IMR-90 (cell line): ENCODE data around the gene THSD7B. TPM values are rescaled to one million over a fixed set of nuclear protein-coding genes. Genes with fewer than 3 reads are reported as not detected.

Experiments
- ATAC-seq: fragments of 200-7000 bp; cut with Tn5 transposase; 2 replicates; pipeline ENCODE4 v1.9.1; 2020; ENCODE audit warnings: low read depth, mild to moderate bottlenecking, moderate library complexity
- BruUV-seq: library from RNA; stranded (reverse); fragments of 400-500 nt; replicated peaks from 2 replicates; lab custom pipeline; 2021; lab: Mats Ljungman, UMichigan
- CTCF ChIA-PET: fragments of 300-600 bp; formaldehyde crosslinking; extraction: SDS; loops from one replicate; lab custom pipeline; 2021; ENCODE audit warnings: antibody characterized with exemption; lab: Yijun Ruan, JAX
- POLR2A ChIA-PET: fragments of 300-600 bp; sonication (Branson Sonifier 250); formaldehyde crosslinking; loops from one replicate; lab custom pipeline; 2022; ENCODE audit warnings: antibody characterized with exemption; ENCODE audit not compliant: unreplicated experiment; lab: Charles Lee
- DNase-seq: peaks from one replicate; pipeline ENCODE4 v3.0.0; 2013
- H2AFZ ChIP-seq: replicated peaks from 2 replicates; pipeline ENCODE3; 2013; ENCODE audit warnings: low read length, mild to moderate bottlenecking; ENCODE audit not compliant: poor library complexity
- H2AK5ac ChIP-seq: 2 replicates; pipeline ENCODE4 v1.6.1; 2013; ENCODE audit warnings: low read depth, low read length, inconsistent platforms
- H2AK9ac ChIP-seq: replicated peaks from 2 replicates; pipeline ENCODE3; 2013; ENCODE audit warnings: mild to moderate bottlenecking, low read depth, low read length, moderate library complexity; ENCODE audit not compliant: poor library complexity
- H2BK120ac ChIP-seq: 2 replicates; pipeline ENCODE4 v1.6.1; 2013; ENCODE audit warnings: low read depth, low read length, inconsistent platforms
- H2BK15ac ChIP-seq: 3 replicates; pipeline ENCODE4 v1.6.1; 2013; ENCODE audit warnings: low read depth, low read length, inconsistent platforms
- H2BK20ac ChIP-seq: 2 replicates; pipeline ENCODE4 v1.6.1; 2013; ENCODE audit warnings: low read depth, mild to moderate bottlenecking, inconsistent platforms, low read length, moderate library complexity
- H2BK5ac ChIP-seq: 2 replicates; pipeline ENCODE4 v1.6.1; 2013; ENCODE audit warnings: mild to moderate bottlenecking, low read depth, low read length, inconsistent platforms; ENCODE audit not compliant: poor library complexity, severe bottlenecking
- H3K14ac ChIP-seq: replicated peaks from 2 replicates; pipeline ENCODE4 v1.6.1; 2013; ENCODE audit warnings: low read depth, low read length, inconsistent platforms
- H3K18ac ChIP-seq: 2 replicates; pipeline ENCODE4 v1.6.1; 2013; ENCODE audit warnings: low read depth, low read length, control low read depth
- H3K23ac ChIP-seq: 2 replicates; pipeline ENCODE4 v1.6.1; 2013; ENCODE audit warnings: low read depth, low read length, inconsistent platforms
- H3K27ac ChIP-seq: 2 replicates; pipeline ENCODE4 v1.5.1; 2013; ENCODE audit warnings: mild to moderate bottlenecking, control low read depth, low read length; ENCODE audit not compliant: insufficient read depth
- H3K27me3 ChIP-seq: 2 replicates; pipeline ENCODE4 v1.6.1; 2013; ENCODE audit warnings: low read length; ENCODE audit not compliant: control insufficient read depth, insufficient read depth
- H3K36me3 ChIP-seq: 2 replicates; pipeline ENCODE4 v1.6.1; 2013; ENCODE audit warnings: low read length, mixed read lengths; ENCODE audit not compliant: control insufficient read depth, insufficient read depth
- H3K4ac ChIP-seq: 2 replicates; pipeline ENCODE4 v1.6.1; 2013; ENCODE audit warnings: low read depth, low read length, inconsistent platforms
- H3K4me1 ChIP-seq: 2 replicates; pipeline ENCODE4 v1.6.1; 2013; ENCODE audit warnings: low read length, mixed read lengths; ENCODE audit not compliant: control insufficient read depth, insufficient read depth
- H3K4me2 ChIP-seq: 2 replicates; pipeline ENCODE4 v1.6.1; 2013; ENCODE audit warnings: low read depth, mild to moderate bottlenecking, control low read depth, low read length, moderate library complexity
- H3K4me3 ChIP-seq: 2 replicates; pipeline ENCODE4 v1.5.1; 2013; ENCODE audit warnings: low read depth, mild to moderate bottlenecking, control low read depth, low read length, moderate library complexity; ENCODE audit not compliant: insufficient read depth
- H3K56ac ChIP-seq: 2 replicates; pipeline ENCODE4 v1.6.1; 2013; ENCODE audit warnings: low read length, inconsistent platforms; ENCODE audit not compliant: insufficient read depth; ENCODE audit errors: extremely low read depth
- H3K79me1 ChIP-seq, 2 experiments: 2 replicates each; pipeline ENCODE4 v1.6.1; 2013; ENCODE audit warnings: low read length in 2 of 2, inconsistent platforms in 1 of 2, low read depth in 1 of 2
- H3K9ac ChIP-seq: 2 replicates; pipeline ENCODE4 v1.6.1; 2013; ENCODE audit warnings: low read depth, low read length, control low read depth
- H3K9me1 ChIP-seq: 2 replicates; pipeline ENCODE4 v1.6.1; 2013; ENCODE audit warnings: low read length, inconsistent platforms; ENCODE audit not compliant: insufficient read depth
- H3K9me3 ChIP-seq: 2 replicates; pipeline ENCODE4 v1.6.1; 2013; ENCODE audit warnings: low read length; ENCODE audit not compliant: control insufficient read depth, insufficient read depth
- H4K20me1 ChIP-seq: 2 replicates; pipeline ENCODE4 v1.6.1; 2013; ENCODE audit warnings: low read length, inconsistent platforms; ENCODE audit not compliant: insufficient read depth
- H4K5ac ChIP-seq: 2 replicates; pipeline ENCODE4 v1.6.1; 2013; ENCODE audit warnings: mild to moderate bottlenecking, low read depth, low read length, control low read depth
- H4K8ac ChIP-seq, 2 experiments: 2 replicates each; pipeline ENCODE4 v1.6.1; 2013; ENCODE audit warnings: low read depth in 2 of 2, low read length in 2 of 2, control low read depth in 1 of 2, inconsistent platforms in 1 of 2
- H4K91ac ChIP-seq: 2 replicates; pipeline ENCODE4 v1.6.1; 2013; ENCODE audit warnings: low read depth, low read length, inconsistent platforms; ENCODE audit not compliant: insufficient read depth
- BHLHE40 ChIP-seq: fragments of 150-350 bp; IDR thresholded peaks from 2 replicates; pipeline ENCODE4 v1.6.1; 2016; ENCODE audit warnings: mild to moderate bottlenecking, low read depth, low read length
- CEBPB ChIP-seq: IDR thresholded peaks from 2 replicates; pipeline ENCODE4 v1.6.1; 2012; ENCODE audit warnings: low read depth, low read length, improper control_type of control experiment
- CHD1 ChIP-seq: IDR thresholded peaks from 2 replicates; pipeline ENCODE4 v1.6.1; 2012; ENCODE audit warnings: low read depth, low read length, improper control_type of control experiment
- FOS ChIP-seq: fragments of 150-350 bp; IDR thresholded peaks from 2 replicates; pipeline ENCODE4 v1.6.1; 2016; ENCODE audit warnings: low read depth, low read length
- MAFK ChIP-seq: IDR thresholded peaks from 2 replicates; pipeline ENCODE4 v1.6.1; 2012; ENCODE audit warnings: low read depth, low read length, improper control_type of control experiment
- MAZ ChIP-seq: IDR thresholded peaks from 2 replicates; pipeline ENCODE4 v1.6.1; 2012; ENCODE audit warnings: low read depth, mild to moderate bottlenecking, low read length, improper control_type of control experiment, moderate library complexity, borderline replicate concordance
- MXI1 ChIP-seq: IDR thresholded peaks from 2 replicates; pipeline ENCODE4 v1.6.1; 2012; ENCODE audit warnings: low read depth, mild to moderate bottlenecking, low read length, moderate library complexity, borderline replicate concordance
- NFE2L2 ChIP-seq: fragments of 150-350 bp; IDR thresholded peaks from 2 replicates; pipeline ENCODE4 v1.6.1; 2016; ENCODE audit warnings: low read depth, mild to moderate bottlenecking, low read length
- POLR2A ChIP-seq: IDR thresholded peaks from 2 replicates; pipeline ENCODE4 v1.6.1; 2012; ENCODE audit warnings: mild to moderate bottlenecking, low read depth, low read length
- RAD21 ChIP-seq: IDR thresholded peaks from 2 replicates; pipeline ENCODE4 v1.6.1; 2012; ENCODE audit warnings: low read length, improper control_type of control experiment
- RCOR1 ChIP-seq: IDR thresholded peaks from 2 replicates; pipeline ENCODE4 v1.6.1; 2012; ENCODE audit warnings: mild to moderate bottlenecking, low read length, improper control_type of control experiment; ENCODE audit not compliant: insufficient replicate concordance
- RFX5 ChIP-seq: IDR thresholded peaks from 2 replicates; pipeline ENCODE4 v1.8.0; 2012; ENCODE audit warnings: low read depth, mild to moderate bottlenecking, low read length, moderate library complexity
- SMC3 ChIP-seq: fragments of 150-350 bp; IDR thresholded peaks from 2 replicates; pipeline ENCODE4 v1.6.1; 2016; ENCODE audit warnings: low read depth, mild to moderate bottlenecking, antibody characterized with exemption, low read length, moderate library complexity
- WGBS, 2 experiments: methylation state at CpG; one replicate each; pipeline versions ENCODE4 v1.1.5 to v1.1.7; 2013; ENCODE audit warnings: missing lambda C conversion rate in 2 of 2; ENCODE audit not compliant: insufficient read length in 1 of 2; ENCODE audit errors: extremely low coverage in 2 of 2; 5-methylcytosine and 5-hydroxymethylcytosine counted together
- dilution Hi-C: fragments of 300-500 bp; cut with HindIII; formaldehyde crosslinking; loops from one replicate; pipeline ENCODE4 v1.14.3; 2018; ENCODE audit warnings: low sequenced_read_pairs; ENCODE audit not compliant: unreplicated experiment
- in situ Hi-C: fragments of 300-500 bp; cut with MboI; formaldehyde crosslinking; loops from 3 replicates; pipeline ENCODE4 v1.14.3; 2019; ENCODE audit warnings: low sequenced_read_pairs, inconsistent platforms, mixed read lengths
- intact Hi-C: fragments of 100-400 bp; cut with micrococcal nuclease; formaldehyde crosslinking; loops from 2 replicates; pipeline ENCODE4 v1.10.0; 2022
- polyA plus RNA-seq, 3 experiments: library from polyadenylated mRNA; depleted of rRNA; stranded (reverse); fragments of >200 nt; gene quantifications; 2 replicates each; pipeline ENCODE4 v1.2.3, GENCODE V29; 2012; ENCODE audit warnings: low replicate concordance in 1 of 3
- total RNA-seq: library from RNA; depleted of rRNA; stranded (reverse); fragments of >200 nt; gene quantifications from 2 replicates; pipeline ENCODE4 v1.2.3, GENCODE V29; 2012
- TF ChIP-seq, protein P1 (sequence below): conservative IDR thresholded peaks from 2 replicates; pipeline ENCODE4 v1.5.1; 2012; ENCODE audit warnings: mild to moderate bottlenecking, low read depth, low read length, improper control_type of control experiment
- TF ChIP-seq, protein P2 (sequence below): fragments of 150-350 bp; IDR thresholded peaks from 2 replicates; pipeline ENCODE4 v1.6.1; 2016; ENCODE audit warnings: low read depth, mild to moderate bottlenecking, low read length, moderate library complexity, borderline replicate concordance
- TF ChIP-seq, protein P3 (sequence below): fragments of 150-350 bp; IDR thresholded peaks from 2 replicates; pipeline ENCODE4 v1.6.1; 2017; ENCODE audit warnings: mild to moderate bottlenecking, antibody characterized with exemption, low read length, low read depth

The THSD7B gene
- total and polyA plus RNA-seq, 2 of the 4 experiments (the other 2 are of a cell fraction) = not detected

DNA sequence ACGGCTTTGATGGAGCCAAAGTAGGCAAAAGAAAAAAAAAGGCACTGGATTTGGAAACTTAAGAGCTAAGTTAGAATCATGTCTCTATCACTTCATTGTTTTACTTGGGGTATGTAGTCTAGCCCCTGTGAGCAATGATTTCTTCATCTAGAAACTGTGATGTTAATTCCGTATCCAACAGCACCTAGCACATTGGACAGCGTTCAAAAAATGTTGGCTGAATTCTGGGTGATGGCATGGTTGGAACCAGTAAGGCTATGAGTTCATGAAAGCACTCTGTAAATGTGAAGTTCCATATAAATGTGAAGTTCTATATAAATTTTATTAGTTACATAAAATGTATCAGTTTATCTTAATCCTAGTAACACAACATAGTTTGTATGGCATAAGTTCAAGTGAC lies 890.5 kb downstream of the THSD7B start:
- H2BK5ac ChIP-seq = no peak overlapping the region
- dilution Hi-C loops = no loop called here
- intact Hi-C loops = no loop called here

More for the DNA sequence above, 890.5 kb downstream of the THSD7B start:
- TF ChIP-seq FOS (no peak), MXI1 (no peak), CEBPB (no peak), CHD1 (no peak), NFE2L2 (no peak), RFX5 (no peak), BHLHE40 (no peak), MAFK (no peak), RAD21 (no peak), POLR2A (no peak), SMC3 (no peak), RCOR1 (no peak), MAZ (no peak)
- TF ChIP-seq, protein P1, sequence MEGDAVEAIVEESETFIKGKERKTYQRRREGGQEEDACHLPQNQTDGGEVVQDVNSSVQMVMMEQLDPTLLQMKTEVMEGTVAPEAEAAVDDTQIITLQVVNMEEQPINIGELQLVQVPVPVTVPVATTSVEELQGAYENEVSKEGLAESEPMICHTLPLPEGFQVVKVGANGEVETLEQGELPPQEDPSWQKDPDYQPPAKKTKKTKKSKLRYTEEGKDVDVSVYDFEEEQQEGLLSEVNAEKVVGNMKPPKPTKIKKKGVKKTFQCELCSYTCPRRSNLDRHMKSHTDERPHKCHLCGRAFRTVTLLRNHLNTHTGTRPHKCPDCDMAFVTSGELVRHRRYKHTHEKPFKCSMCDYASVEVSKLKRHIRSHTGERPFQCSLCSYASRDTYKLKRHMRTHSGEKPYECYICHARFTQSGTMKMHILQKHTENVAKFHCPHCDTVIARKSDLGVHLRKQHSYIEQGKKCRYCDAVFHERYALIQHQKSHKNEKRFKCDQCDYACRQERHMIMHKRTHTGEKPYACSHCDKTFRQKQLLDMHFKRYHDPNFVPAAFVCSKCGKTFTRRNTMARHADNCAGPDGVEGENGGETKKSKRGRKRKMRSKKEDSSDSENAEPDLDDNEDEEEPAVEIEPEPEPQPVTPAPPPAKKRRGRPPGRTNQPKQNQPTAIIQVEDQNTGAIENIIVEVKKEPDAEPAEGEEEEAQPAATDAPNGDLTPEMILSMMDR = no peak
- TF ChIP-seq, protein P2, sequence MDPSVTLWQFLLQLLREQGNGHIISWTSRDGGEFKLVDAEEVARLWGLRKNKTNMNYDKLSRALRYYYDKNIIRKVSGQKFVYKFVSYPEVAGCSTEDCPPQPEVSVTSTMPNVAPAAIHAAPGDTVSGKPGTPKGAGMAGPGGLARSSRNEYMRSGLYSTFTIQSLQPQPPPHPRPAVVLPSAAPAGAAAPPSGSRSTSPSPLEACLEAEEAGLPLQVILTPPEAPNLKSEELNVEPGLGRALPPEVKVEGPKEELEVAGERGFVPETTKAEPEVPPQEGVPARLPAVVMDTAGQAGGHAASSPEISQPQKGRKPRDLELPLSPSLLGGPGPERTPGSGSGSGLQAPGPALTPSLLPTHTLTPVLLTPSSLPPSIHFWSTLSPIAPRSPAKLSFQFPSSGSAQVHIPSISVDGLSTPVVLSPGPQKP = no peak
- TF ChIP-seq, protein P3, sequence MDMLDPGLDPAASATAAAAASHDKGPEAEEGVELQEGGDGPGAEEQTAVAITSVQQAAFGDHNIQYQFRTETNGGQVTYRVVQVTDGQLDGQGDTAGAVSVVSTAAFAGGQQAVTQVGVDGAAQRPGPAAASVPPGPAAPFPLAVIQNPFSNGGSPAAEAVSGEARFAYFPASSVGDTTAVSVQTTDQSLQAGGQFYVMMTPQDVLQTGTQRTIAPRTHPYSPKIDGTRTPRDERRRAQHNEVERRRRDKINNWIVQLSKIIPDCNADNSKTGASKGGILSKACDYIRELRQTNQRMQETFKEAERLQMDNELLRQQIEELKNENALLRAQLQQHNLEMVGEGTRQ = no peak
- no peak overlapping the region for H2BK120ac ChIP-seq
- ChIA-PET POLR2A (no interaction called here), CTCF (no interaction called here)
- no peaks in the 10 kb centered on the region for H3K4me1 ChIP-seq
- in situ Hi-C loops = no loop called here
- ATAC-seq (no peak), DNase-seq (no peak)
- no peak overlapping the region for H2AK5ac ChIP-seq
- H2AFZ ChIP-seq = no peak overlapping the region
- H3K56ac ChIP-seq = no peak overlapping the region
- no peaks in the 10 kb centered on the region for H3K9me1 ChIP-seq
- H3K9ac ChIP-seq = no peak overlapping the region
- no peak overlapping the region for H3K14ac ChIP-seq
- H3K4ac ChIP-seq = no peak overlapping the region
- no peaks in the 10 kb centered on the region for H3K36me3 ChIP-seq
- no peak overlapping the region for H3K27ac ChIP-seq
- H3K23ac ChIP-seq = no peak overlapping the region
- no TSS peak for BruUV-seq
- no peak overlapping the region for H4K5ac ChIP-seq
- no peak overlapping the region for H4K91ac ChIP-seq
- H3K79me1 ChIP-seq = no peaks in the 10 kb centered on the region
- no peak overlapping the region for H2BK15ac ChIP-seq
- no peak overlapping the region for H3K4me2 ChIP-seq
- no peak overlapping the region for H3K4me3 ChIP-seq
- no CpG with 5 or more reads among the region's 3 CpGs for WGBS, 2 experiments
- peaks cover 12% of the 10 kb centered on the region for H3K9me3 ChIP-seq
- no peak overlapping the region for H2BK20ac ChIP-seq
- H3K18ac ChIP-seq = no peak overlapping the region
- H2AK9ac ChIP-seq = no peak overlapping the region
- no peaks in the 10 kb centered on the region for H3K27me3 ChIP-seq
- no peak overlapping the region for H4K8ac ChIP-seq
- H4K20me1 ChIP-seq = no peaks in the 10 kb centered on the region
